ENCODE measurements around the gene COP1.
A peak's percentile ranks its signal among the peaks of the same experiment; 100 is the strongest.

COP1 gene

DNA sequence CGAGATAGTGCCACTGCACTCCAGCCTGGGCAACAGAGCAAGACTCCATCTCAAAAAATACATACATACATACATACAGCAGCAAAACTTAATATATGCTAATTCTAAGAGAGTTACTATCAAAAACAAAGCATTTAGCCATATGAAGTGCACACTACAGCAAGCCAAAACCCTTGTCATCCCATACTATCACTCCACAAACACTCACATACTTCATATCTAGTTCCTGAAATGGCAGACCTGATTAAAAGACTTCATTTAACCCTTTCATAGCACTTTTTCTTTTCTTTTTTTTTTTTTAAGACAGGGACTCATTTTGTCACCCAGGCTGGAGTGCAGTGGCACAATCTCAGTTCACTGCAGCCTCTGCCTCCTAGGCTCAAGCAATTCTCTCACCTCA lies 65.6 kb downstream of the COP1 start:
- TF ChIP-seq CTCF (IDR thresholded peaks at IDR 0.05; ENCODE audit: low read depth, low read length), result no peak
- Histone ChIP-seq H3K4me3 (ENCODE audit: low read depth, low read length) (no peak overlapping the region), H3K27me3 (ENCODE audit: insufficient read depth, low read depth, severe bottlenecking) (no peaks in the 10 kb centered on the region), H3K36me3 (0 out of 2 replicates have a peak, but pooled peaks cover 4% of the 10 kb centered on the region), H3K9me3 (ENCODE audit: severe bottlenecking) (no peaks in the 10 kb centered on the region), H3K27ac (no peak overlapping the region)
- no peak for DNase-seq

DNA sequence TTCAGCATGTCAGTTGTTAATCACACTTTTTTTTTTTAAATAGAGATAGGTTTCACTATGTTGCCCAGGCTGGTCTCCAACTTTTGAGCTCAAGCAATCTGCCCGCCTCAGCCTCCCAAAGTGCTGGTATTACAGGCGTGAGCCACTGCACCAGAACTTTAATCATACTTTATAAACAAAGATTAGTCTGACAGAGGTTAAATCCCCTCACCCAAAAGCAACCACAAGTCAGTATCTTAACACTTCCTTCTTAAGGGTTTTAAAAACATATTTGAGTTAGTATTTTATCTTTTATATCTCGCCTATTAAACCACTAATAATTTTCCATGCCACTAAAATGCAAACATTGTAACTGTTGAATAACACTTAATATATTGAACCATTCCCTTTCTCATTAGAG lies 70.2 kb downstream of the COP1 start:
- no peaks in the 10 kb centered on the region for H3K27me3 ChIP-seq (ENCODE audit: insufficient read depth, low read depth, severe bottlenecking)
- DNase-seq, result no peak
- no peak overlapping the region for H3K27ac ChIP-seq
- peaks cover 4% of the 10 kb centered on the region; the same call in 1 of the 2 replicates for H3K36me3 ChIP-seq
- no peak for TF ChIP-seq CTCF (IDR thresholded peaks at IDR 0.05; ENCODE audit: low read depth, low read length)
- H3K4me3 ChIP-seq (ENCODE audit: low read depth, low read length), result no peak overlapping the region
- H3K9me3 ChIP-seq (ENCODE audit: severe bottlenecking), result no peaks in the 10 kb centered on the region

DNA sequence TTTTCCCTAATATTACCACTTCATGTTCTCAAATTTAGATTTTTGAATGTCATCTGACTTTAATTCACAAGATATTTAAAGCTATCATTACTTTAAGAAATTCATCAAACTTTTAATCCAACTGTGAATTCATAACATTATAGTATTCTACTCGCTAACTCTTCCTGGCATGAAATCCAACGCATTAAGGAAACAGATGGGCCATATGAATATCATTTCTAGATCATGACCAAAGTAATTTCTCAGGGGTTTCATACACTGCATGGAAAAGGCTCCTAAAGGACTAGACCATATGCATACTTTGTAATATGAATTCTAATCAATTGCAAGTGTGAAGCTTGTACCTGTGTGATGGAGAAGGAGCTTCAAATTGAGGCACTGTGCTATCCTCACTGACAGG lies 72.4 kb downstream of the COP1 start:
- H3K36me3 ChIP-seq, result peaks cover 4% of the 10 kb centered on the region; the same call in 1 of the 2 replicates
- no peak for DNase-seq
- no peak overlapping the region for H3K4me3 ChIP-seq (ENCODE audit: low read depth, low read length)
- no peaks in the 10 kb centered on the region for H3K9me3 ChIP-seq (ENCODE audit: severe bottlenecking)
- no peaks in the 10 kb centered on the region for H3K27me3 ChIP-seq (ENCODE audit: insufficient read depth, low read depth, severe bottlenecking)
- no peak for TF ChIP-seq CTCF (IDR thresholded peaks at IDR 0.05; ENCODE audit: low read depth, low read length)
- H3K27ac ChIP-seq, result no peak overlapping the region

GRCh38 chr1:176122282-176122681 lies 84.8 kb downstream of the COP1 start:
- DNase-seq, result no peak
- Histone ChIP-seq H3K36me3 (no peaks in the 10 kb centered on the region; the same call in 1 of the 2 replicates), H3K9me3 (ENCODE audit: severe bottlenecking) (no peaks in the 10 kb centered on the region), H3K27ac (no peak overlapping the region), H3K27me3 (ENCODE audit: insufficient read depth, low read depth, severe bottlenecking) (no peaks in the 10 kb centered on the region), H3K4me3 (ENCODE audit: low read depth, low read length) (no peak overlapping the region)
- TF ChIP-seq CTCF (IDR thresholded peaks at IDR 0.05; ENCODE audit: low read depth, low read length), result no peak

DNA sequence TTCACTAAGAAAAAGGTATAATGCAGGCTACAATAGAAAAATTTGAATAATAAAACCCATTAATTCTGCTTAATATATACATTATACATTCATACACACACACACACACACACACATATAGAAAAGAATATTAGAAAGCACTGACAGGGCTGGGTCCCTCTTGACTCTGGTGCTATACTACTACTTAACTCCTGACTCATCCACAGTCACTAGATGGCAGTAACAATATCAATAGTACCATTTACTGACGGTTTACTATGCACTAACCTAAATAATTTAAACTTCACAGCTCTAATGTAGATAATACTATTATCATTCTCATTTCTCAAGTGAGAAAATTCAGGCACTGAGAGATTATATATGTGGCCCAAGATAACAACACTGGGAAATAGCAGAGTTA lies 87.5 kb downstream of the COP1 start:
- no peak for DNase-seq
- peaks cover 5% of the 10 kb centered on the region for H3K36me3 ChIP-seq

More for the DNA sequence above, 87.5 kb downstream of the COP1 start:
- H3K27me3 ChIP-seq (ENCODE audit: insufficient read depth, low read depth, severe bottlenecking), result no peaks in the 10 kb centered on the region
- no peak overlapping the region for H3K4me3 ChIP-seq (ENCODE audit: low read depth, low read length)
- H3K9me3 ChIP-seq (ENCODE audit: severe bottlenecking), result no peaks in the 10 kb centered on the region
- no peak overlapping the region for H3K27ac ChIP-seq
- 0 out of 2 replicates have a peak, but pooled peaks have one; percentile 11 for TF ChIP-seq CTCF (IDR thresholded peaks at IDR 0.05; ENCODE audit: low read depth, low read length)
